Activated T-cell treated with anti-CD3 and anti-CD28 coated beads, Interleukin-2, amount 50 U/mL, for 24 hours (primary cell): ENCODE results near the gene KCNN2.
"Not testable (repeated sequence)": the region's sequence is repeated elsewhere in the genome, so short reads cannot be mapped to it uniquely, and the experiment has no call there.

Source experiments
- DNase-seq: peaks from one replicate; pipeline ENCODE4 v3.0.0-alpha.2; 2020
- H3K27ac Mint-ChIP-seq: 2 replicates; pipeline ENCODE4 v1.8.0; 2020; ENCODE audit warnings: mild to moderate bottlenecking, mixed read lengths
- H3K27me3 Mint-ChIP-seq: 2 replicates; pipeline ENCODE4 v1.8.0; 2020; ENCODE audit warnings: mixed read lengths
- H3K36me3 Mint-ChIP-seq: 2 replicates; pipeline ENCODE4 v1.8.0; 2020; ENCODE audit warnings: low read depth, mixed read lengths
- H3K4me1 Mint-ChIP-seq: 2 replicates; pipeline ENCODE4 v1.8.0; 2020; ENCODE audit warnings: low read depth, mixed read lengths
- H3K4me3 Mint-ChIP-seq: 2 replicates; pipeline ENCODE4 v1.8.0; 2020; ENCODE audit warnings: mild to moderate bottlenecking, moderate library complexity, mixed read lengths
- H3K9me3 Mint-ChIP-seq: 2 replicates; pipeline ENCODE4 v1.8.0; 2020; ENCODE audit warnings: mixed read lengths

The KCNN2 gene

DNA sequence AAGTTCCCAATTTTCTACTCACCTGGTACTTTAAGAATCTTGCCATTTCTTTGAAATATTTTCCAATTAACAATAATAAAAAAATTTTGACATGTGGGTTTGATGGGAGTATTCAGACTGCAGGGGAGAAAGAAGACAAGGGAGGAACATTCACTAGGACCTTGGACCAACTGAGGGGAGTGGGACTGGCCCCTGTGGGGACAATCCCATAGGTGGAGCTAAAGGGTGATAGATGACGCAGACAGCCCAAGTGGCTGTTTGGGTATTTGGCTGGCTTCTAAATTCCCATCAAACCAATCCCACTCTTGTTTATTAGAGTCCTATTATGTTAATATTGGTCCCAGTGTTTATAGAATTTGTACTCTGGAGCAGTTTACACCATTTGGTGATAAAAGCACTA, 65.3 kb downstream of the KCNN2 start:
- Mint-ChIP-seq H3K4me3 (no peak overlapping the region), H3K27ac (no peak overlapping the region), H3K36me3 (no peaks in the 10 kb centered on the region), H3K4me1 (no peaks in the 10 kb centered on the region), H3K9me3 (no peaks in the 10 kb centered on the region), H3K27me3 (peaks cover 3% of the 10 kb centered on the region)
- DNase-seq = no peak

DNA sequence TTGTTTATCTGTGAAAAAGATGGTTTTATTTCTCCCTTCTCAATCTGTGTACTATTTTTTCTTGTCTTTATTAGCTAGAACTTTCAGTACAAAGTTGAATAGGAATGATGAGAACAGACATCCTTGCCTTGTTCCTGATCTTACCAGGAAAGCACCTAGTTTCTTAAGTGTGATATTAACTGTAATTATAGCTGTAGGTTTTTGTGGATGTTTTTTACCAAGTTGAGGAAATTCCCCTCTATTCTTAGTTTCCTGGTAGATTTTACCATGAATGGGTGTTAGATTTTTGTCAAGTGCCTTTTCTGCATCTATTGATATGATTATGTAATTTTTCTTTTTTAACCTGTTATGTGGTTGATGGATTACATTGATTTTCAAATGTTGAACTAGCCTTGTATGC, 68.7 kb downstream of the KCNN2 start:
- no peaks in the 10 kb centered on the region for H3K4me1 Mint-ChIP-seq
- no peak for DNase-seq
- H3K4me3 Mint-ChIP-seq = no peak overlapping the region
- H3K36me3 Mint-ChIP-seq = no peaks in the 10 kb centered on the region
- H3K27ac Mint-ChIP-seq = no peak overlapping the region
- no peaks in the 10 kb centered on the region for H3K9me3 Mint-ChIP-seq
- no peaks in the 10 kb centered on the region for H3K27me3 Mint-ChIP-seq

DNA sequence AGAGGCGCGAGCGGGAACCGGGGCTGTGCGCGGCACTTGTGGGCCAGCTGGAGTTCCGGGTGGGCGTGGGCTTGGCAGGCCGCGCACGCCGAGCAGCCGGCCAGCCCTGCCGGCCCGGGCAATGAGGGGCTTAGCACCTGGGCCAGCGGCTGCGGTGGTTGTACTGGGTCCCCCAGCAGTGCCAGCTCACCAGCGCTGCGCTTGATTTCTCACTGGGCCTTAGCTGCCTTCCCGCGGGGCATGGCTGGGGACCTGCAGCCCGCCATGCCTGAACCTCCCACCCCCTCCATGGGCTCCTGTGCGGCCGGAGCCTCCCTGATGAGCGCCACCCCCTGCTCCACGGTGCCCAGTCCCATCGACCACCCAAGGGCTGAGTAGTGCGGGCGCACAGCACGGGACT, 70.8 kb downstream of the KCNN2 start:
- not testable (repeated sequence) for H3K9me3 Mint-ChIP-seq, H3K4me3 Mint-ChIP-seq, H3K27ac Mint-ChIP-seq, H3K4me1 Mint-ChIP-seq, DNase-seq, H3K27me3 Mint-ChIP-seq, H3K36me3 Mint-ChIP-seq

DNA sequence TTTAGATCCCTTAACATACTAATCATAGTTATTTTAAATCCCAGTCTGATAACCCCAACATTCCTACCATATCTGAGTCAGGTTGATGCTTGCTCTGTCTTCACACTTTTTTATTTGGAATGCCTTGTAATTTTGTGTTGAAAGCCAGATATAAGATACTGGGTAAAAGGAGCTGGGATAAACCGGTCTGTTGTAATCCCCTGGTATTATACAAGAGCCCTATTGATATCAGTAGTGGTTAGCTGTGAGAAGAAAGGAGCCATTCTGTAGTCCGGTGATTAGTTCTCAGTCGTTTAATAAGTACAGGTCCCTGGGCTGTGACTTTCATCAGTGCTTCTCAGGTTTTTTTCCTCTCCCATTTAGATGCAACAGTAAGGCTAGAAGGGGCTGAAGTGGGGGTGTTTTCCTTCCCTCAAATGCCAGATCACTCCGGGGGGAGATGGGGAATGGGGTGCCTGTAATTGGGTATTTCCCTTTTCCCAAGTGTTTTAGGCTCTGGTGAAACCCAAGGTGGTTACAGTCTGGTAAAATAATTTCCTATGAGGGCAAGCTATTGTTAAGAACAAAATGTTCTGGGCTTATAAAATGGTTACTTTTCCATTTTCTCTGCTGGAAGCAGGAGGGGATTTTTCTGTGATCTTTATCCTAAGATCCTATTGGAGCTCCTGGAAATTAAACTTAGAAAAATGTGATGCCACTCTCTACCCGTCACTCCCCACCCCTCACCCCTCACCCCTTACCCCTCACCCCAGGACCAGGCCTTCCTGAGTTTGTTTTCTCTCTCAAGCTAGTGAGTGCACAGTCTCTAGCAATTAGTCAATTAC, 72.7 kb downstream of the KCNN2 start:
- Mint-ChIP-seq H3K27me3 (peaks cover 4% of the 10 kb centered on the region), H3K36me3 (no peaks in the 10 kb centered on the region), H3K4me1 (no peaks in the 10 kb centered on the region), H3K27ac (no peak overlapping the region), H3K9me3 (no peaks in the 10 kb centered on the region), H3K4me3 (no peak overlapping the region)
- no peak for DNase-seq

DNA sequence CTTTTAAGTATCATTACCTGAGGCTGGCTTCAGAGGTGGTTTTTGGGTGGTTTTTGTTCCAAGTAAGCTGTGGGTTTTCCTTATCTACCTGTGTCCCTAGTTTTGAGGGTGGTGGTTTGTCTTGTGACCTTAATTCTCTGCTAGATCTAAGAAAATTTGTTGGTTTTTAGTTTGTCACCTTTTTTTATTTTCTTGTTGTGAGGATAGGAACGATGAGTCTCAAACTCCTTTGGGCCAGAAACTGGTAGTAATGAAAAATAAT, 73.3 kb downstream of the KCNN2 start:
- Mint-ChIP-seq H3K4me3 (no peak overlapping the region), H3K27me3 (peaks cover 4% of the 10 kb centered on the region), H3K36me3 (no peaks in the 10 kb centered on the region), H3K4me1 (no peaks in the 10 kb centered on the region), H3K9me3 (no peaks in the 10 kb centered on the region), H3K27ac (no peak overlapping the region)
- DNase-seq = no peak

DNA sequence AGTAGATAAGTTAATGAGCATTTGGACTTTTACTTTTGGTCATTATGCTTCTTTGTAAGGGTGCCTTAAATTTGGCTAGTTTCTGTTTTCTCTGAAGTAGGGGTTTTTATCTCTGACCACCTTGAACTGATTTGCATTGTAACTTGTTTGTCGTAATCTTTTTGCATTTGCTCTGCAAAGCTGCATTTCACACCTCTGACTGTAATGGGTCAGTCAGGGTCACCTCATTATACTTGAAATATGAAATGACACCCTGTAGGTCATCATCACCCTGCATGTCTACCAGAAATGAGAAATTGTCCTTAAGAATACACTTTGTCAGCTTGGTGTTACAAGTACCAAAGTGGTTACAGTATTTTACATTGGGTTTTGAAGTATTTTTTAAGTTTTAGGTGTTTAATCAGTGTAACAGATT, 74.0 kb downstream of the KCNN2 start:
- Mint-ChIP-seq H3K27ac (no peak overlapping the region), H3K27me3 (peaks cover 4% of the 10 kb centered on the region), H3K9me3 (no peaks in the 10 kb centered on the region), H3K4me3 (no peak overlapping the region), H3K4me1 (no peaks in the 10 kb centered on the region), H3K36me3 (no peaks in the 10 kb centered on the region)
- no peak for DNase-seq

DNA sequence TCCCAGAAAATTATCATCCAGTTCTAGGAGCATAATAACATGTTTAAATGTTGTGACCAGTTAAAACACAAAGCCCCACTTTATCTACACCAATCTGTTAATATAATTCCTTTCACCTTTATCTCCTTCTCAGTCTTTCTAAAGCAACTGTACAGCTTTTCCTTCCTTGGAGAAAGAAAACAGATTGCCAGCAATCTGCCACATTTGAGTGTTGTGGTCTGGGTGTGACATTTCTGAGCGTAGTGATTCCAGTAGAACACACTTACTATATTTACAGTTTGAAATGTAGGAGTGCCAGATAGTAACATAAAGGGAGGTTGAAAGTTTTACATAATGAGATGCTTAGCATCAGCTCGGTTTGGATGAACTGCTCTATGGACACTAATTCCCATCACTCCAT, 76.1 kb downstream of the KCNN2 start:
- no peak for DNase-seq
- Mint-ChIP-seq H3K27me3 (peaks cover 4% of the 10 kb centered on the region), H3K4me3 (no peak overlapping the region), H3K4me1 (no peaks in the 10 kb centered on the region), H3K9me3 (no peaks in the 10 kb centered on the region), H3K27ac (no peak overlapping the region), H3K36me3 (no peaks in the 10 kb centered on the region)

DNA sequence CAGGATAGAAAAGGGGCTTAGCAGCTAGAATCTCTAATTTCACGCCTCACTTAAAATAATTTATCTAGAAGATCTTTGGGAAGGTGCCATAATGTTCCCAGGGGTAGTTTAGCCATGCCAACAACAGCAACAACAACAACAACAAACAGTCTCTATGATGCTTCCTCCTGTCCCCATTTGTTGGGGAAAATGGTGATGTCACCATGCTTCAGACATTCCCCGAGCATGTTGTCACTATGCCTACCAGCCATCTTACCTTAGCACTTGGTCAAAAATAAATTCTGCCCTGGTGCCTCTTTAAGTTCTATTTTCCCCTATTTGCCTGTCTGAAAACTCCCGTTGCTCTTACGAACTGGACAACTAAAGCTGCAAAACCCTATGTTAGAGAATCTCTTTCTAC, 76.6 kb downstream of the KCNN2 start:
- no peaks in the 10 kb centered on the region for H3K4me1 Mint-ChIP-seq
- no peak overlapping the region for H3K27ac Mint-ChIP-seq
- no peak overlapping the region for H3K4me3 Mint-ChIP-seq
- no peaks in the 10 kb centered on the region for H3K36me3 Mint-ChIP-seq
- DNase-seq = no peak
- no peaks in the 10 kb centered on the region for H3K9me3 Mint-ChIP-seq
- peaks cover 4% of the 10 kb centered on the region for H3K27me3 Mint-ChIP-seq

DNA sequence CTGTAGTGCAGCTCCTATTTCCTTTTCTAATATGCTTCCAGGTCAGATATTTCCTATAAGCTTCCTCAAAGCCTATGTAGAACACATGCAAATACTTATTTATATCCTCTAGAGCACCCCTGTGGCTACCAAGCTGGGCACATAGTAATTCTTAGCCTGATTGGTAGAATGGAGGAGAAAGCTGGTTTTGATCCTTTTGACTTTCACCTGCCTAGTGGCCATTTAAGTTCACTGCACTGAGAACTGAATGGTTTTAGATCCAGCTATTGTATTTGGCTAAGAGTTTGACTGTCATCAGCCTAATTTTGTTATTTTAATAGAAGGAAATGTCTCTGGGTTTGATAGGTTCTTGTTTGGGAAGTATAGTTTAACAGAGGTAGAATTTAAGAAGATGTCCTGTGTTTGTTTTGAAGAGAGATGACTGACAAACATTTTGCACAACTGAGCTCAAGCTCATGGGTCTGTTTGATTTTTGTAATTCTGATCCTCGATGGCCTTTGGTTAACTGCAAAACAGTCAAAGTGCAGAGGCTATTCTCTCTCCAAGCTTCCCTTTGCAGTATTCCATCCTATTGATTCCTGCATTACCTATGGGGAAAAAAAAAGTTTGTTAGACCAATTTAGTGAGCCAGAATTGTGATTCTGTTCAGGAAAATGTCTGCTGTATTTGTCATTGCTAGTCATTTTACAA, 85.4 kb downstream of the KCNN2 start:
- Mint-ChIP-seq H3K9me3 (no peaks in the 10 kb centered on the region), H3K36me3 (no peaks in the 10 kb centered on the region), H3K27me3 (peaks cover 7% of the 10 kb centered on the region), H3K27ac (no peak overlapping the region), H3K4me1 (peaks cover 3% of the 10 kb centered on the region), H3K4me3 (no peak overlapping the region)
- DNase-seq = no peak

DNA sequence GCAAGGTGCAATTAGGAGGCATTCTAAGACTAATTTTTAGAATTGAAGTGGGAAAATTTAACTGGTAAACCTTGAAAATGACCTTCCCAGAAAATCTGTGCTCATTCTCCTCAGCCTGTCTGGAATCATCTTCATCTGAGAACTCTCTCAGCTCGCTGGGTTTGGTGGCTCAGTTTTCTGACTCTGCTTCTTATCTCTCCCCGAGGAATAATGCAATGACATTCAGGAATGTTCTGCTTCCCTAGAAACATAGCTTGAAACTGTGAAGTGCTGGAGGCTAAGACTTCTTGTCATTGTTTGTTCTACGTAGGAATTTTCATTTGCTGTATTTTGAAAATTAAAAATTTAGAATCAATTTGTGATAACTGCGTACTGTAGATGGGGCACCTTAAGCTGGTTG, 86.6 kb downstream of the KCNN2 start:
- H3K4me1 Mint-ChIP-seq = peaks cover 3% of the 10 kb centered on the region
- no peak overlapping the region for H3K27ac Mint-ChIP-seq
- no peak for DNase-seq
- H3K36me3 Mint-ChIP-seq = no peaks in the 10 kb centered on the region
- no peak overlapping the region for H3K4me3 Mint-ChIP-seq
- no peaks in the 10 kb centered on the region for H3K9me3 Mint-ChIP-seq
- H3K27me3 Mint-ChIP-seq = peaks cover 7% of the 10 kb centered on the region

DNA sequence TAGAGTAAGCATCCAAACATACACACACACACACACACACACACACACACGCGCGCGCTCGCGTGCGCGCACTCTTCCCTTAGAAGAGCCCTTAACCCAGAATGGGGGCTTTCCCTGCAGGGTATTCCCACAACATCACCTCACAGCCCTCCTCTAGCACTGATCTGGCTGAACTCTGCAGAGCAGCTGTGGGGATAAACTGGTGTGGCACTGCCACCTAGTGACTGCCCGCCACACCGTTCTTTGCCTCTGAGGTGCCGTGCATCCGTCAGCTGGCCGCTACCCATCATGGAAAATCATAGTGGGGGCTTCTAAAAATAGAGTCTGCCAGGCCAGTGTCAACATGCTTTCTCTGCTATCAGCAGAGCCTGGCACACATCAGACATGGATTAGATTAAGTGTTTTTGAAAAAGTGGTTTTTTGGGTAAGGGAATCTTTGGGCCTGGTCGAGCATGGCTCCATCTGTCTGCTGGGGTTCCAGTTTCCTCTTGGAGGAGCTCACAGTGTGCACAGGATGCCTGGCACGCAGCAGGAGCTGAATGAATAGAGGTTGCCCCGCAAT, 88.1 kb downstream of the KCNN2 start:
- H3K4me1 Mint-ChIP-seq = peaks cover 3% of the 10 kb centered on the region
- DNase-seq = peak; percentile 50
- H3K9me3 Mint-ChIP-seq = no peaks in the 10 kb centered on the region
- H3K27me3 Mint-ChIP-seq = peaks cover 7% of the 10 kb centered on the region
- H3K36me3 Mint-ChIP-seq = no peaks in the 10 kb centered on the region
- H3K27ac Mint-ChIP-seq = no peak overlapping the region
- H3K4me3 Mint-ChIP-seq = no peak overlapping the region

DNA sequence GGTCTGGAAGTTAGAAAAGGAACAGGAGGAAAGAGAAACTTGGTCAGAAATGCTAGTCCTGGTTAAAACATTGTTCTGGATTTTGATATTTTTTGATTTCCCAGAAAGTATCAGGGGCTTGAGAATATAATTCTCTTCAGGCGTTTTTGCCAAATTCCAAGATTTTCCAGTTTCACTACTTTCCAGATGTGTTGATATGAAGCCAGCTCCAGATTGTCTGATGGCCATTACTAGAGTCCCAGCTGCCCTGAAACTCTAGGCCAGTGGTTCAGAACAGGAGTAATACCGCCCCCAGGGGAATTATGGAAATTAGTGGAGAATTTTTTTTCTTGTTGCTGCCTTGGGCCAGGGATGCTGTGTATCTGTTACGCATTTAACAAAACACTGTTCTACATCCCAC, 88.6 kb downstream of the KCNN2 start:
- Mint-ChIP-seq H3K4me3 (no peak overlapping the region), H3K9me3 (no peaks in the 10 kb centered on the region), H3K27ac (no peak overlapping the region), H3K36me3 (no peaks in the 10 kb centered on the region), H3K4me1 (peaks cover 3% of the 10 kb centered on the region), H3K27me3 (peaks cover 7% of the 10 kb centered on the region)
- DNase-seq = no peak

DNA sequence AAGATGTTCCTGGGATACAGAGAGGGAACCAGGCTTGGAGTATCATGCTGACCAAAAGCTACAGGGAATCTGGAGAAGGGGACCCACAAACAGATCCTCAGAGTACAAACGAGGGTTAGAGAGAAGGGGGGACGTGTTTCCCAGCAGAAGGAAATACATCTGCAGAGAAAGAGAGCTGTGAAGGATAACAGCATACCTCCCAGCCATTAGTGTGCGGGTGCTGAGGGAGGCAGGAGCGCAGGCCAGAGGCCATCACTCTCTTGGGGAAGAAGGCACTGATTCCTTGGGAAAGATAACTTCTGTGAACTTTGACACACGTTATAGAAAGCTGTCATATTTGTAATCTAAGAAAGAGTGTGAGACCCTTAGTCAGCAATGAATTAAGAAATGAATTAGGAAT, 96.9 kb downstream of the KCNN2 start:
- H3K27ac Mint-ChIP-seq = no peak overlapping the region
- no peaks in the 10 kb centered on the region for H3K27me3 Mint-ChIP-seq
- H3K36me3 Mint-ChIP-seq = no peaks in the 10 kb centered on the region
- no peaks in the 10 kb centered on the region for H3K4me1 Mint-ChIP-seq
- no peak overlapping the region for H3K4me3 Mint-ChIP-seq
- H3K9me3 Mint-ChIP-seq = no peaks in the 10 kb centered on the region
- no peak for DNase-seq

DNA sequence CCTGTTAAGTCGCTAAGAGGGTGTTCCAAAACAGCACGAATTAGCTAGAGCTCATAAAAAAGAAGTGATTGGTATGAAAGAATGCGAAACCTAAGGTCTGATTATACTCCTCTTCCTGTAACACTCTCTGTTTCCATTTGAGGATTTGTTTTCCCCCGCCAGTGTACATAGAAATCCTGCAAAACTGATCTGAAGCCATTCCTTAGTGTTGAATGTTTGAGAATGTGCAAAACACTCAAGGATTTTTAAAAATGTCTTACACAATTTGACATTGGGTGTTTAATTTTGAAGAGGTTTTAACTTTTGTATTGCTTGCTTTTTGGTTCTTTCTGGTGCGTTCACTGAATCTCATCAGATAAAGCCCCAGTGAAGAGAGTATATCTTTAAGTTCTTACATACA, 105.3 kb downstream of the KCNN2 start:
- no peaks in the 10 kb centered on the region for H3K27me3 Mint-ChIP-seq
- H3K9me3 Mint-ChIP-seq = no peaks in the 10 kb centered on the region
- H3K36me3 Mint-ChIP-seq = no peaks in the 10 kb centered on the region
- no peak overlapping the region for H3K27ac Mint-ChIP-seq
- no peak for DNase-seq
- no peak overlapping the region for H3K4me3 Mint-ChIP-seq
- no peaks in the 10 kb centered on the region for H3K4me1 Mint-ChIP-seq

DNA sequence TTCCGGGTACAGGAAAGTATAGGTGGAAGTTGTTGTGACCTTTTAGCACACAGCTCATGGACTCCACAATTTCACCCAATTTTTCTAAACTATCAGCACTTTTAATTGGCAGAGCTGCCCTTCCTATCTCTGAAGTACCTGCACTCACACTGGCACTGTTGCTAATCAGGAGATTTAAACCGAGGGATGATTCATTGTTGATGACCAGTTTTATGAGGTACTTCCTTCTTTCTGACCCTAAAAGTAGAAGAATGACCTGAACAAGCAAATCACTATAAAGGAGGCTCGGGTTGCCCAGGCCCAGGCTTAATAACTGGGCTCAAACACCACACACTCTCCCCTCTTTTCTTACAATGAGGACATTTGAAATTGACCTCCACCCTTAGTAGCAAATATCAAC, 105.9 kb downstream of the KCNN2 start:
- H3K9me3 Mint-ChIP-seq = no peaks in the 10 kb centered on the region
- no peaks in the 10 kb centered on the region for H3K27me3 Mint-ChIP-seq
- no peaks in the 10 kb centered on the region for H3K4me1 Mint-ChIP-seq
- no peak for DNase-seq
- H3K27ac Mint-ChIP-seq = no peak overlapping the region
- no peaks in the 10 kb centered on the region for H3K36me3 Mint-ChIP-seq
- no peak overlapping the region for H3K4me3 Mint-ChIP-seq
